ENCODE measurements around the gene RGS18.
"Not testable (repeated sequence)": the region's sequence is repeated elsewhere in the genome, so short reads cannot be mapped to it uniquely, and the experiment has no call there.

RGS18 gene

GRCh38 chr1:192158181-192158580 lies at the start of gene RGS18:
RGS18 (plus strand) TSS chr1:192158462; CDS start chr1:192158638, 176 bp downstream.
- no peak for DNase-seq

- DNase-seq, result no peak
Measured at GRCh38 chr1:192109576-192109975, 48.7 kb upstream of the RGS18 start.

GRCh38 chr1:192115000-192115399 lies 43.3 kb upstream of the RGS18 start:
- DNase-seq, result no peak

GRCh38 chr1:192118881-192119405 lies 39.3 kb upstream of the RGS18 start:
- no peak for DNase-seq

- DNase-seq, result no peak
Measured at GRCh38 chr1:192119701-192120100, 38.6 kb upstream of the RGS18 start.

GRCh38 chr1:192122668-192123067 lies 35.6 kb upstream of the RGS18 start:
- no peak for DNase-seq

GRCh38 chr1:192123212-192123611 lies 35.0 kb upstream of the RGS18 start:
- DNase-seq, result no peak

- no peak for DNase-seq
Measured at GRCh38 chr1:192126030-192126619, 32.1 kb upstream of the RGS18 start.

GRCh38 chr1:192130175-192130574 lies 28.1 kb upstream of the RGS18 start:
- DNase-seq, result no peak

GRCh38 chr1:192130865-192131264 lies 27.4 kb upstream of the RGS18 start:
- DNase-seq, result not testable (repeated sequence)

GRCh38 chr1:192131914-192132313 lies 26.3 kb upstream of the RGS18 start:
- DNase-seq, result no peak

GRCh38 chr1:192133350-192133926 lies 24.8 kb upstream of the RGS18 start:
- DNase-seq, result no peak

- no peak for DNase-seq
Measured at GRCh38 chr1:192140382-192140781, 17.9 kb upstream of the RGS18 start.

GRCh38 chr1:192147221-192147620 lies 11.0 kb upstream of the RGS18 start:
- DNase-seq, result no peak

GRCh38 chr1:192147696-192148095 lies 10.6 kb upstream of the RGS18 start:
- no peak for DNase-seq

GRCh38 chr1:192151176-192151575 lies 7.1 kb upstream of the RGS18 start:
- no peak for DNase-seq

GRCh38 chr1:192153276-192153675 lies 5.0 kb upstream of the RGS18 start:
- DNase-seq, result no peak

GRCh38 chr1:192157067-192157466 lies 1.2 kb upstream of the RGS18 start:
- no peak for DNase-seq

GRCh38 chr1:192159014-192159413 lies 752 bp downstream of the RGS18 start:
- DNase-seq, result no peak

- no peak for DNase-seq
Measured at GRCh38 chr1:192159781-192160180, 1.5 kb downstream of the RGS18 start.

- no peak for DNase-seq
Measured at GRCh38 chr1:192160196-192160595, 1.9 kb downstream of the RGS18 start.

GRCh38 chr1:192161976-192162375 lies 3.7 kb downstream of the RGS18 start:
- no peak for DNase-seq

GRCh38 chr1:192162376-192162775 lies 4.1 kb downstream of the RGS18 start:
- no peak for DNase-seq

- not testable (repeated sequence) for DNase-seq
Measured at GRCh38 chr1:192165002-192165401, 6.7 kb downstream of the RGS18 start.

- DNase-seq, result no peak
Measured at GRCh38 chr1:192167011-192167410, 8.7 kb downstream of the RGS18 start.

Measured in NCI-H2227 treated with DMSO at 0.1 percent for 48 hours (cell line).